NB4 (cell line): ENCODE results near the gene TMEM52.

Experiments
- CTCF ChIP-seq: IDR thresholded peaks from one replicate; pipeline ENCODE4 v1.5.1; 2012; ENCODE audit warnings: low read depth, low read length
- MYC ChIP-seq: IDR thresholded peaks from 2 replicates; pipeline ENCODE4 v1.6.1; 2011; ENCODE audit warnings: low read depth, low read length
- POLR2A ChIP-seq: IDR thresholded peaks from 2 replicates; pipeline ENCODE4 v1.6.1; 2011; ENCODE audit warnings: mild to moderate bottlenecking; ENCODE audit not compliant: insufficient read length; ENCODE audit errors: extremely low read depth
- TF ChIP-seq, protein P1 (sequence below): IDR thresholded peaks from 2 replicates; pipeline ENCODE4 v1.6.1; 2011; ENCODE audit warnings: low read depth, low read length

GRCh38 chr1:1960480-1961196 is 41.6 kb upstream of the TMEM52 start:
- TF ChIP-seq MYC (no peak), CTCF (no peak), POLR2A (no peak)
- TF ChIP-seq, protein P1, sequence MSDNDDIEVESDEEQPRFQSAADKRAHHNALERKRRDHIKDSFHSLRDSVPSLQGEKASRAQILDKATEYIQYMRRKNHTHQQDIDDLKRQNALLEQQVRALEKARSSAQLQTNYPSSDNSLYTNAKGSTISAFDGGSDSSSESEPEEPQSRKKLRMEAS = no peak
